SU-DHL-6 (cell line): ENCODE data around the gene DEPDC5.

Source experiments
- EZH2phosphoT487 ChIP-seq: fragments of 200-600 bp; sonication (generic), shearing (Covaris generic); conservative IDR thresholded peaks from 2 replicates; pipeline ENCODE4 v1.6.1; 2018; ENCODE audit warnings: mild to moderate bottlenecking, antibody characterized with exemption, low read length, moderate library complexity, mixed read lengths
- TF ChIP-seq, protein P1 (sequence below): fragments of 200-600 bp; sonication (generic); IDR thresholded peaks from one replicate; pipeline ENCODE4 v1.5.1; 2017; ENCODE audit warnings: antibody characterized with exemption, mild to moderate bottlenecking, low read length, moderate library complexity; ENCODE audit not compliant: insufficient read depth, poor library complexity, severe bottlenecking

DNA sequence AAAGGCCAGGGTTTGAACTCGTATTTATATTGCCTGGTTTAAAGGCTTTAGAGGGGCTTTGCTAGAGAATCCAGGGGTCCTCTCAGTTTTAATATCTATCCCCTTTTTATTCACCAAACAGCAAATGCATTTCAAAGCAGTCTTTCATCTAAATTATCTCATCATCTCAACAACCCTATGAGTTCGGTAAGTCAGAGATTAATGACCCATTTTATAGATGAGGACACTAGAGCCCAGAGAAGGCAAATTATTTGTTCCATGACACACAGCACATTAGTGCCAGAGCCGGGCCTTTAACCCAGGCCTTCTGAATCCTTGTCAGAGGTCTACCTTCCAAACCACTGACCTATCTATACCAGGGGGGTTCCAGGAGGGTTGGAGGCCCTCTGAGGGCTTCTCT is 173.7 kb downstream of the DEPDC5 start:
- TF ChIP-seq, protein P1, sequence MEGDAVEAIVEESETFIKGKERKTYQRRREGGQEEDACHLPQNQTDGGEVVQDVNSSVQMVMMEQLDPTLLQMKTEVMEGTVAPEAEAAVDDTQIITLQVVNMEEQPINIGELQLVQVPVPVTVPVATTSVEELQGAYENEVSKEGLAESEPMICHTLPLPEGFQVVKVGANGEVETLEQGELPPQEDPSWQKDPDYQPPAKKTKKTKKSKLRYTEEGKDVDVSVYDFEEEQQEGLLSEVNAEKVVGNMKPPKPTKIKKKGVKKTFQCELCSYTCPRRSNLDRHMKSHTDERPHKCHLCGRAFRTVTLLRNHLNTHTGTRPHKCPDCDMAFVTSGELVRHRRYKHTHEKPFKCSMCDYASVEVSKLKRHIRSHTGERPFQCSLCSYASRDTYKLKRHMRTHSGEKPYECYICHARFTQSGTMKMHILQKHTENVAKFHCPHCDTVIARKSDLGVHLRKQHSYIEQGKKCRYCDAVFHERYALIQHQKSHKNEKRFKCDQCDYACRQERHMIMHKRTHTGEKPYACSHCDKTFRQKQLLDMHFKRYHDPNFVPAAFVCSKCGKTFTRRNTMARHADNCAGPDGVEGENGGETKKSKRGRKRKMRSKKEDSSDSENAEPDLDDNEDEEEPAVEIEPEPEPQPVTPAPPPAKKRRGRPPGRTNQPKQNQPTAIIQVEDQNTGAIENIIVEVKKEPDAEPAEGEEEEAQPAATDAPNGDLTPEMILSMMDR, result no peak
- no peak for TF ChIP-seq EZH2phosphoT487
